H1 (cell line): ENCODE measurements around the gene TOM1. TPM values are rescaled to one million over a fixed set of nuclear protein-coding genes. Genes with fewer than 3 reads are reported as not detected.

Source experiments
- CHD2 ChIP-seq: IDR thresholded peaks from 2 replicates; pipeline ENCODE4 v1.6.1; 2012; ENCODE audit warnings: low read length, improper control_type of control experiment
- GTF2F1 ChIP-seq: IDR thresholded peaks from 2 replicates; pipeline ENCODE4 v1.6.1; 2012; ENCODE audit warnings: low read depth, low read length, improper control_type of control experiment, borderline replicate concordance
- HDAC2 ChIP-seq, 2 experiments: fragments of 300-600 bp in 1 of 2; sonication (generic) in 1 of 2; IDR thresholded peaks; 2 replicates each; pipeline ENCODE4 v1.6.1; 2011 to 2012; ENCODE audit warnings: low read depth in 2 of 2, low read length in 2 of 2, mild to moderate bottlenecking in 2 of 2, moderate library complexity in 2 of 2, borderline replicate concordance in 1 of 2, inconsistent platforms in 1 of 2
- RBBP5 ChIP-seq: IDR thresholded peaks from 2 replicates; pipeline ENCODE4 v1.7.1; 2012; ENCODE audit warnings: low read depth, mild to moderate bottlenecking, inconsistent platforms, low read length, moderate library complexity, borderline replicate concordance
- RNF2 ChIP-seq: fragments of 200-900, 300-1000 bp; sonication (generic); IDR thresholded peaks from 2 replicates; pipeline ENCODE4 v1.7.1; 2016; ENCODE audit warnings: borderline replicate concordance, low read depth, mild to moderate bottlenecking, antibody characterized with exemption, low read length; ENCODE audit not compliant: poor library complexity, severe bottlenecking; ENCODE audit errors: missing control alignments
- SP4 ChIP-seq: IDR thresholded peaks from 2 replicates; pipeline ENCODE4 v1.6.1; 2012; ENCODE audit warnings: low read length, inconsistent platforms
- polyA plus RNA-seq, 7 experiments: library from polyadenylated mRNA; depleted of rRNA in 3 of 7; stranded (reverse) in 5 of 7; unstranded in 2 of 7; fragments of >200 nt in 5 of 7; fragments of 200-250 nt in 2 of 7; gene quantifications; 1 replicate in 5 of 7; 2 replicates in 1 of 7; 4 replicates in 1 of 7; pipeline versions ENCODE4 v1.2.1 to v1.2.3, GENCODE V29; 2011 to 2013; ENCODE audit warnings: missing spikeins in 2 of 7, mixed read lengths in 2 of 7
- total RNA-seq: library from RNA; stranded (reverse); fragmentation: NEBNext Ultra II Directional; extraction: Animal tissue kit (Norgen Biotek cat#: 25700); gene quantifications from 2 replicates; pipeline ENCODE4 v1.2.1, GENCODE V29; 2021

TOM1 gene
- total and polyA plus RNA-seq, 2 of the 8 experiments (the other 6 are each of a cell fraction or from before 2014, with no cell fraction given) = 25.1 to 39.2 TPM

- TF ChIP-seq RNF2 (no peak), RBBP5 (no peak), HDAC2 (IDR thresholded peaks at IDR 0.05; ENCODE audit: borderline replicate concordance in 1 of 2, low read depth in 2 of 2, low read length in 2 of 2) (no peak), GTF2F1 (no peak), SP4 (no peak), CHD2 (no peak)
Measured at GRCh38 chr22:35315855-35316745, 16.4 kb downstream of the TOM1 start (continued).
